K562 (cell line): Measurements from ENCODE around the gene CHTOP. TPM values are rescaled to one million over a fixed set of nuclear protein-coding genes. Genes with fewer than 3 reads are reported as not detected.
A peak's percentile ranks its signal among the peaks of the same experiment; 100 is the strongest.

Experiments
- ATAC-seq: fragments of 200-7000 bp; cut with Tn5 transposase; 3 replicates; pipeline ENCODE4 v1.9.1; 2020; ENCODE audit warnings: moderate library complexity
- BruUV-seq: library from RNA; stranded (reverse); fragments of 400-500 nt; replicated peaks from 2 replicates; lab custom pipeline; 2021; lab: Mats Ljungman, UMichigan
- CTCF ChIA-PET: fragments of 300-600 bp; formaldehyde crosslinking; extraction: SDS; loops from one replicate; lab custom pipeline; 2021; ENCODE audit warnings: low intra/inter-chr PET ratio; lab: Yijun Ruan, JAX
- POLR2A ChIA-PET: fragments of 300-600, 350-650 bp; sonication (Branson Sonifier 250); formaldehyde crosslinking; extraction: SDS; loops from one replicate; lab custom pipeline; 2021; ENCODE audit warnings: antibody characterized with exemption, inconsistent platforms; lab: Yijun Ruan, JAX
- DNase-seq, 4 experiments: peaks; one replicate each; pipeline versions ENCODE4 v3.0.0 to v3.0.0-alpha.2; 2011 to 2018; ENCODE audit warnings: low spot score in 3 of 4, mixed read lengths in 3 of 4; ENCODE audit errors: extremely low read depth in 1 of 4
- FAIRE-seq: peaks from 2 replicates; lab custom pipeline; 2011; peaks lifted over from hg19 to GRCh38; lab: Jason Lieb, UNC
- H2AFZ ChIP-seq: 2 replicates; pipeline ENCODE4 v1.6.0; 2011; ENCODE audit warnings: low read depth, low read length, control low read depth, inconsistent platforms
- H3K27ac ChIP-seq: fragments of 200-600 bp; 3 replicates; pipeline ENCODE4 v1.8.0; 2011; ENCODE audit warnings: low read depth, mild to moderate bottlenecking, control low read depth, inconsistent platforms, low read length, moderate library complexity, mixed read lengths; ENCODE audit errors: extremely low read depth
- H3K27me3 ChIP-seq, 2 experiments: fragments of 300-600 bp in 1 of 2; 2 replicates in 1 of 2; 3 replicates in 1 of 2; pipeline versions ENCODE4 v1.6.0 to v1.8.0; 2011; ENCODE audit warnings: inconsistent platforms in 2 of 2, low read length in 2 of 2, mild to moderate bottlenecking in 1 of 2, mixed read lengths in 1 of 2, moderate library complexity in 1 of 2; ENCODE audit not compliant: control insufficient read depth in 2 of 2, insufficient read depth in 2 of 2
- H3K36me3 ChIP-seq: fragments of 300-600 bp; 3 replicates; pipeline ENCODE4 v1.8.0; 2011; ENCODE audit warnings: mild to moderate bottlenecking, low read length, inconsistent platforms; ENCODE audit not compliant: control insufficient read depth, insufficient read depth
- H3K4me1 ChIP-seq, 2 experiments: fragments of 200-600 bp in 1 of 2; replicated peaks in 1 of 2; 2 replicates in 1 of 2; 3 replicates in 1 of 2; pipeline versions ENCODE4 v1.5.1 to v1.8.0; 2011; ENCODE audit warnings: inconsistent platforms in 2 of 2, low read length in 2 of 2, mild to moderate bottlenecking in 1 of 2, mixed read lengths in 1 of 2, moderate library complexity in 1 of 2; ENCODE audit not compliant: control insufficient read depth in 2 of 2, insufficient read depth in 2 of 2
- H3K4me2 ChIP-seq: 2 replicates; pipeline ENCODE4 v1.6.1; 2011; ENCODE audit warnings: low read length, control low read depth, inconsistent platforms, mixed read lengths; ENCODE audit not compliant: insufficient read depth
- H3K4me3 ChIP-seq: fragments of 200-600 bp; sonication (generic), shearing (Covaris generic); 2 replicates; pipeline ENCODE4 v1.5.1; 2016; ENCODE audit warnings: control low read depth, inconsistent platforms
- H3K79me2 ChIP-seq: fragments of 200-600 bp; 3 replicates; pipeline ENCODE4 v1.8.0; 2011; ENCODE audit warnings: low read length, inconsistent platforms; ENCODE audit not compliant: control insufficient read depth, insufficient read depth
- H3K9ac ChIP-seq, 2 experiments: 2 replicates each; pipeline versions ENCODE4 v1.6.0 to v1.6.1; 2011; ENCODE audit warnings: low read depth in 2 of 2, low read length in 2 of 2, control low read depth in 1 of 2, inconsistent platforms in 1 of 2, mild to moderate bottlenecking in 1 of 2, mixed read lengths in 1 of 2; ENCODE audit not compliant: insufficient read depth in 1 of 2
- H3K9me1 ChIP-seq: one replicate; pipeline ENCODE4 v1.6.0; 2011; ENCODE audit warnings: inconsistent platforms, mild to moderate bottlenecking, low read length, moderate library complexity; ENCODE audit not compliant: control insufficient read depth, insufficient read depth
- H3K9me3 ChIP-seq: replicated peaks from 2 replicates; pipeline ENCODE4 v1.5.1; 2011; ENCODE audit warnings: low read depth, low read length, inconsistent platforms; ENCODE audit not compliant: control insufficient read depth, insufficient read depth
- H4K20me1 ChIP-seq: replicated peaks from 2 replicates; pipeline ENCODE4 v1.6.1; 2011; ENCODE audit warnings: low read length, inconsistent platforms, mixed read lengths; ENCODE audit not compliant: control insufficient read depth, insufficient read depth
- DACH1 ChIP-seq: fragments of 450-650 bp; IDR thresholded peaks from 2 replicates; pipeline ENCODE4 v1.6.1; 2018; ENCODE audit not compliant: partially characterized antibody
- GATAD2B ChIP-seq: fragments of 450-650 bp; IDR thresholded peaks from 2 replicates; pipeline ENCODE4 v1.6.1; 2017; ENCODE audit warnings: mild to moderate bottlenecking, borderline replicate concordance
- HDAC3 ChIP-seq: fragments of 450-650 bp; IDR thresholded peaks from 2 replicates; pipeline ENCODE4 v1.6.1; 2018; ENCODE audit warnings: borderline replicate concordance, mild to moderate bottlenecking, moderate library complexity; ENCODE audit not compliant: partially characterized antibody
- MTA1 ChIP-seq: fragments of 450-650 bp; IDR thresholded peaks from 2 replicates; pipeline ENCODE4 v1.6.1; 2017; ENCODE audit warnings: borderline replicate concordance
- ZBTB2 ChIP-seq: fragments of 450-650 bp; IDR thresholded peaks from 2 replicates; pipeline ENCODE4 v1.6.1; 2016; ENCODE audit warnings: antibody characterized with exemption
- ZBTB40 ChIP-seq, 2 experiments: fragments of 450-650 bp in 1 of 2; sonication (generic) in 1 of 2; formaldehyde crosslinking in 1 of 2; IDR thresholded peaks; 2 replicates each; pipeline versions ENCODE4 v1.7.1 to v1.9.0; 2016 to 2022; ENCODE audit warnings: inconsistent platforms in 1 of 2, mild to moderate bottlenecking in 1 of 2, missing genetic modification reagents in 1 of 2
- WGBS: fragments of 100-300 bp; shearing (Covaris generic); methylation state at CpG from one replicate; pipeline ENCODE4 v1.1.6; 2016; ENCODE audit warnings: low coverage, mixed read lengths; ENCODE audit not compliant: insufficient coverage; ENCODE audit errors: missing lambda C conversion rate; 5-methylcytosine and 5-hydroxymethylcytosine counted together
- in situ Hi-C: fragments of 300-500 bp; cut with MboI; formaldehyde crosslinking; loops from 4 replicates; pipeline ENCODE4 v1.15.0; 2018; ENCODE audit warnings: inconsistent platforms, mixed read lengths
- intact Hi-C: fragments of 100-400 bp; cut with micrococcal nuclease; formaldehyde crosslinking; loops from 2 replicates; pipeline ENCODE4 v1.14.2; 2022
- polyA plus RNA-seq, 8 experiments: library from polyadenylated mRNA; depleted of rRNA in 4 of 8; stranded (reverse) in 5 of 8; unstranded in 3 of 8; fragments of >200 nt; fragmentation: Nextera tagmentation in 2 of 8; fragmentation: Illumina TruSeq in 1 of 8; extraction: Ambion mirVana in 2 of 8; extraction: Trizol in 1 of 8; gene quantifications; 2 replicates each; pipeline versions ENCODE4 v1.2.1 to v1.2.3, GENCODE V29; 2011 to 2014; ENCODE audit warnings: inconsistent platforms in 1 of 8, missing spikeins in 1 of 8
- total RNA-seq, 7 experiments: library from RNA; depleted of rRNA in 6 of 7; stranded (reverse); fragments of >200 nt in 6 of 7; fragmentation: Illumina TruSeq in 2 of 7; extraction: Trizol in 2 of 7; gene quantifications; 2 replicates each; pipeline versions ENCODE4 v1.2.1 to v1.2.3, GENCODE V29; 2011 to 2021; ENCODE audit warnings: low replicate concordance in 1 of 7

CHTOP gene
- total and polyA plus RNA-seq, 9 of the 15 experiments (the other 6 are each of a cell fraction or from before 2014, with no cell fraction given) = 10.2 to 91.8 (median 60.8) TPM

GRCh38 chr1:153602749-153603148 lies 31.1 kb upstream of the CHTOP start:
- Histone ChIP-seq H3K27me3 (no peaks in the 10 kb centered on the region), H3K4me2 (no peak overlapping the region), H2AFZ (no peak overlapping the region), H3K4me3 (no peak overlapping the region), H3K4me1 (peaks cover 0 to 5% of the 10 kb centered on the region in 2 experiments; a peak in 3 of 5 replicates), H3K79me2 (no peaks in the 10 kb centered on the region), H3K9ac (no peak overlapping the region), H4K20me1 (no peaks in the 10 kb centered on the region), H3K36me3 (no peaks in the 10 kb centered on the region), H3K9me1 (no peaks in the 10 kb centered on the region), H3K27ac (no peak overlapping the region)
- no TSS peak for BruUV-seq
- no peak for FAIRE-seq
- POLR2A ChIA-PET = interaction anchor here (0.6 to 2.5 kb wide), 6 partner anchors 16 to 375 kb away, joined by 3 to 11 read pairs (median 3); partner anchors contain the start of genes JTB and S100A13
- ATAC-seq = no peak
- DNase-seq = no peak
- intact Hi-C loops = no loop called here
- TF ChIP-seq ZBTB2 = peak; percentile 75; the same call in 1 of the 2 replicates
- peak; percentile 94 for TF ChIP-seq GATAD2B
- TF ChIP-seq DACH1 = peak; percentile 98
- TF ChIP-seq ZBTB40 (IDR thresholded peaks at IDR 0.05) = no peak
- no peak for TF ChIP-seq ZBTB40 (CRISPR knock-in tag; IDR thresholded peaks at IDR 0.05)
- TF ChIP-seq HDAC3 = no peak
- peak; percentile 68 for TF ChIP-seq MTA1
- TF ChIP-seq, all 486 proteins: peak for 4
- CTCF ChIA-PET = no interaction called here
- in situ Hi-C loops = no loop called here
- 51% methylated on average over 6 of the region's 6 CpGs for WGBS
- no peaks in the 10 kb centered on the region for H3K9me3 ChIP-seq
